ENCODE data around the gene LTBP2. TPM values are rescaled to one million over a fixed set of nuclear protein-coding genes. Genes with fewer than 3 reads are reported as not detected.

LTBP2 gene
- total and polyA plus RNA-seq, 3 experiments from 2014 or later: 0.24 to 0.83 (median 0.42) TPM

DNA sequence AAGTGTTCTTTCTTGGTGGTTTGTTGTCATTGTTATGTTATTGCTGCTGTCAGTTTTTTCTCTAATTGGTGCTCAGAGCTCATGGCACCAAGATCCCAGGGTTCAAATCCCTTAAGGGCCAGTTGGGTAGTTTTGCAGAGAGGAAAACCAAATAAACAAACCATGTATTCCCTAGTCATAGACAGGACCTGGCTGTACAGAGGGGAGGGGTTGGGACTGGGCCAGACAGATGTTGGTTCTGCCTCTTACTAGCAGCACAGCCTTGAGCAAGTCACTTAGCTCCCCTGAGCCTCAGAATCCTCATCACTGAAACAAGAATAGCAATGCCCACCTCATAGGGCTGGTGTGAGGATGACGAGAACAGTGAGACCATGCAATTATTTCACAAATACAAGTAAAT lies 53.4 kb downstream of the LTBP2 start:
- H3K27me3 ChIP-seq (ENCODE audit: insufficient read depth, low read length, poor library complexity, severe bottlenecking): no peaks in the 10 kb centered on the region
- Mint-ChIP-seq H3K27me3 (peaks cover 0 to 7% of the 10 kb centered on the region in 2 donors), H3K27ac (no peak overlapping the region), H3K4me1 (peaks cover 0 to 2% (median 0%) of the 10 kb centered on the region in 3 donors), H3K4me3 (no peak overlapping the region), H3K9me3 (peaks cover 0 to 1% (median 0%) of the 10 kb centered on the region in 5 donors), H3K36me3 (no peaks in the 10 kb centered on the region)
- no peak overlapping the region for H3K27ac ChIP-seq (ENCODE audit: low read depth, low read length)
- H3K36me3 ChIP-seq (ENCODE audit: insufficient read depth, low read length): no peaks in the 10 kb centered on the region
- no peak for DNase-seq
- ChIA-PET POLR2A (no interaction called here), CTCF (interaction anchor here (0.9 kb wide), 2 partner anchors 14 to 21 kb away, joined by 3 to 4 read pairs; no protein-coding TSS in a partner anchor)
- H3K4me1 ChIP-seq (ENCODE audit: insufficient read depth, low read length): no peaks in the 10 kb centered on the region
- no peak overlapping the region for H3K4me3 ChIP-seq (ENCODE audit: low read length)
- H3K9me3 ChIP-seq (ENCODE audit: low read length): no peaks in the 10 kb centered on the region

GRCh38 chr14:74557691-74558090 lies 54.3 kb downstream of the LTBP2 start:
- H3K27ac Mint-ChIP-seq: no peak overlapping the region
- H3K36me3 Mint-ChIP-seq: no peaks in the 10 kb centered on the region
- no peaks in the 10 kb centered on the region for H3K36me3 ChIP-seq (ENCODE audit: insufficient read depth, low read length)
- ChIA-PET POLR2A (no interaction called here), CTCF (interaction anchor here (0.9 kb wide), 1 partner anchor 20 kb away, joined by 3 read pairs; no protein-coding TSS in a partner anchor)
- no peak for DNase-seq
- H3K4me1 Mint-ChIP-seq: peaks cover 0 to 2% (median 0%) of the 10 kb centered on the region in 3 donors
- H3K9me3 ChIP-seq (ENCODE audit: low read length): no peaks in the 10 kb centered on the region
- H3K27me3 Mint-ChIP-seq: peaks cover 0 to 7% of the 10 kb centered on the region in 2 donors
- peaks cover 0 to 1% (median 0%) of the 10 kb centered on the region in 5 donors for H3K9me3 Mint-ChIP-seq
- H3K4me3 Mint-ChIP-seq: no peak overlapping the region
- no peak overlapping the region for H3K4me3 ChIP-seq (ENCODE audit: low read length)
- no peaks in the 10 kb centered on the region for H3K27me3 ChIP-seq (ENCODE audit: insufficient read depth, low read length, poor library complexity, severe bottlenecking)
- no peak overlapping the region for H3K27ac ChIP-seq (ENCODE audit: low read depth, low read length)
- no peaks in the 10 kb centered on the region for H3K4me1 ChIP-seq (ENCODE audit: insufficient read depth, low read length)

- Mint-ChIP-seq H3K4me1 (peaks cover 0 to 2% (median 0%) of the 10 kb centered on the region in 3 donors), H3K9me3 (no peaks in the 10 kb centered on the region), H3K27ac (no peak overlapping the region), H3K27me3 (peaks cover 0 to 5% of the 10 kb centered on the region in 2 donors), H3K36me3 (peaks cover 0 to 2% (median 0%) of the 10 kb centered on the region in 3 donors), H3K4me3 (no peak overlapping the region)
- H3K4me1 ChIP-seq (ENCODE audit: insufficient read depth, low read length): no peaks in the 10 kb centered on the region
- no peaks in the 10 kb centered on the region for H3K36me3 ChIP-seq (ENCODE audit: insufficient read depth, low read length)
- no peak for DNase-seq
- no peak overlapping the region for H3K4me3 ChIP-seq (ENCODE audit: low read length)
- POLR2A ChIA-PET: no interaction called here
- CTCF ChIA-PET: no interaction called here
- no peaks in the 10 kb centered on the region for H3K9me3 ChIP-seq (ENCODE audit: low read length)
- no peak overlapping the region for H3K27ac ChIP-seq (ENCODE audit: low read depth, low read length)
- no peaks in the 10 kb centered on the region for H3K27me3 ChIP-seq (ENCODE audit: insufficient read depth, low read length, poor library complexity, severe bottlenecking)
Observed at GRCh38 chr14:74555476-74556050, 56.5 kb downstream of the LTBP2 start.

GRCh38 chr14:74554742-74555362 lies 57.2 kb downstream of the LTBP2 start:
- peaks cover 0 to 2% (median 0%) of the 10 kb centered on the region in 3 donors for H3K4me1 Mint-ChIP-seq
- H3K36me3 Mint-ChIP-seq: peaks cover 0 to 3% (median 0%) of the 10 kb centered on the region in 3 donors
- Histone ChIP-seq H3K4me1 (ENCODE audit: insufficient read depth, low read length) (no peaks in the 10 kb centered on the region), H3K27ac (ENCODE audit: low read depth, low read length) (no peak overlapping the region), H3K27me3 (ENCODE audit: insufficient read depth, low read length, poor library complexity, severe bottlenecking) (no peaks in the 10 kb centered on the region), H3K36me3 (ENCODE audit: insufficient read depth, low read length) (no peaks in the 10 kb centered on the region), H3K9me3 (ENCODE audit: low read length) (no peaks in the 10 kb centered on the region), H3K4me3 (ENCODE audit: low read length) (no peak overlapping the region)
- CTCF ChIA-PET: no interaction called here
- peaks cover 0 to 5% of the 10 kb centered on the region in 2 donors for H3K27me3 Mint-ChIP-seq
- POLR2A ChIA-PET: no interaction called here
- no peak for DNase-seq
- H3K27ac Mint-ChIP-seq: peak overlapping the region in 1 of 8 donors; percentile 64
- H3K4me3 Mint-ChIP-seq: no peak overlapping the region
- H3K9me3 Mint-ChIP-seq: no peaks in the 10 kb centered on the region

DNA sequence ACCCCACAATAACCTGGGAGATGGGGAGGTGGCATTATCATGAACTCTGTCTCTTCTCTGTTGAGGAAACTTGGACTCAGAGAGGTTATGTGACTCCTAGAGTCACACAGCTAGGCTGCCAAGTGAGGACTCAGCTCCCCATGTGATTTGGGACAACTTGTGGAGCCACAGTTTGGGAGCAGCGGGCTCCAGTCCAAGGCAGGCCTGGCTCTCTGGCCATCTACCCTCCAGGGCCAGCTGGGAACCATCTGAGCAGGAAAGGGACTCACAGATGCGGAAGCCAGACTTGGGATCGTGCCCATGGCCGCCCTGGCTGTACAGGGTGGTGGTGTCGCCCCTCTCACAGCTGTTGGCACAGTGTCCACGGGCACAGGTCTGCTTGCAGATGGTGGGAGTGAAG lies 59.4 kb downstream of the LTBP2 start:
- no peak overlapping the region for H3K4me3 Mint-ChIP-seq
- peaks cover 0 to 3% (median 0%) of the 10 kb centered on the region in 3 donors for H3K36me3 Mint-ChIP-seq
- CTCF ChIA-PET: no interaction called here
- no peak overlapping the region for H3K4me3 ChIP-seq (ENCODE audit: low read length)
- H3K4me1 Mint-ChIP-seq: peaks cover 0 to 2% (median 0%) of the 10 kb centered on the region in 3 donors
- H3K9me3 Mint-ChIP-seq: no peaks in the 10 kb centered on the region
- no peaks in the 10 kb centered on the region for H3K36me3 ChIP-seq (ENCODE audit: insufficient read depth, low read length)
- no peaks in the 10 kb centered on the region for H3K27me3 Mint-ChIP-seq
- H3K27me3 ChIP-seq (ENCODE audit: insufficient read depth, low read length, poor library complexity, severe bottlenecking): no peaks in the 10 kb centered on the region
- POLR2A ChIA-PET: no interaction called here
- H3K27ac Mint-ChIP-seq: no peak overlapping the region
- H3K4me1 ChIP-seq (ENCODE audit: insufficient read depth, low read length): no peaks in the 10 kb centered on the region
- DNase-seq: no peak
- no peak overlapping the region for H3K27ac ChIP-seq (ENCODE audit: low read depth, low read length)
- no peaks in the 10 kb centered on the region for H3K9me3 ChIP-seq (ENCODE audit: low read length)

DNA sequence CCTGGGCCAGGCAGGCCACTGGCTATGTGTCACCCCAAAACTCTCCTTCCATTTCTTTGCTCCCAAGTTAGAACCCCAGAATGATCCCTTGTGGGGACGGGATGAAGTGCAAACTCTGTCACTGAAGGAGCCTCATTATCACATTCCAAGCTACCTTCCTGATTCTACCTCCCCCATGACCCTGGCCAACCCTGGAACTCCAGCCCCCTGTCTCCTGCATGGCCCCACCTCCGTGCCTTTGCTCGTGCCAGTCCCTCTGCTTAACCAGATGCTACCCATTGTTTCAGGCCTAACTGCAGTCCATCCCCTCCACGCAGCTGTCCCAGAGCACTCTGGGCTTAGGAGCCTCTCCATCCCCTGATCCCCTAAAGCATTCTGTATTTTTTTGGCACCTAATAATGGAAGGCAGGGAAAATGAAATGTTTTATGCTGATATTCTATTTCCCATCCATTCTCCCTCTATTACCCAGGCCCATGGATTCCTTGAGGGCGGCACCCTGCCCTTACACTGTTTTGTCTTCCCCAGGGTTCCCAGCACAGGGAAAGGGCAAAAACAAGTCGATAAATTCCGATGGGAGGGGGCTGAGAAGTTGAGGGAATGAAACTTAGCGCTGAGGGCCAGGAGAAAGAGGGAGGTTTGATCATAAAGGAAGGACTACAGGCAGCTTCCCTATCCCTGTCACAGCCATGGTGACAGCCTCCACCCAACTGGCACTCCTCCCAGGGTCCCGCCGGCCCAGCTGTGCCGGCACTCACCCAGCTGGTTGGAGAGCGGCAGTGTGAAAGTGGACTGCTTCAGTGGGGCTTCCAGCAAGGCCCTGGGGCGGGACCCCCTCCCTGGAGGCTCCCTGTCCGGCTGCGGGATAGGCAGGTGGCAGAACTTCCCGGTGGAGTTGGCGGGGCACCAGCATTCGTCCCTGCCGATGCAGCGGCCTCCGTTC lies 60.3 kb downstream of the LTBP2 start:
- H3K27me3 Mint-ChIP-seq: no peaks in the 10 kb centered on the region
- H3K9me3 Mint-ChIP-seq: no peaks in the 10 kb centered on the region
- H3K4me1 ChIP-seq (ENCODE audit: insufficient read depth, low read length): no peaks in the 10 kb centered on the region
- H3K27ac ChIP-seq (ENCODE audit: low read depth, low read length): no peak overlapping the region
- POLR2A ChIA-PET: no interaction called here
- DNase-seq: no peak
- peaks cover 0 to 3% (median 0%) of the 10 kb centered on the region in 3 donors for H3K36me3 Mint-ChIP-seq
- H3K36me3 ChIP-seq (ENCODE audit: insufficient read depth, low read length): no peaks in the 10 kb centered on the region
- no peaks in the 10 kb centered on the region for H3K9me3 ChIP-seq (ENCODE audit: low read length)
- H3K27me3 ChIP-seq (ENCODE audit: insufficient read depth, low read length, poor library complexity, severe bottlenecking): no peaks in the 10 kb centered on the region
- no peak overlapping the region for H3K4me3 ChIP-seq (ENCODE audit: low read length)
- H3K4me3 Mint-ChIP-seq: no peak overlapping the region
- H3K4me1 Mint-ChIP-seq: peaks cover 0 to 2% (median 0%) of the 10 kb centered on the region in 3 donors
- CTCF ChIA-PET: no interaction called here
- peak overlapping the region in 1 of 8 donors; percentile 14 for H3K27ac Mint-ChIP-seq

GRCh38 chr14:74551001-74551400 lies 61.0 kb downstream of the LTBP2 start:
- H3K4me3 ChIP-seq (ENCODE audit: low read length): no peak overlapping the region
- no peaks in the 10 kb centered on the region for H3K36me3 ChIP-seq (ENCODE audit: insufficient read depth, low read length)
- H3K4me1 ChIP-seq (ENCODE audit: insufficient read depth, low read length): no peaks in the 10 kb centered on the region
- H3K27ac ChIP-seq (ENCODE audit: low read depth, low read length): no peak overlapping the region
- no peaks in the 10 kb centered on the region for H3K9me3 ChIP-seq (ENCODE audit: low read length)
- CTCF ChIA-PET: no interaction called here
- POLR2A ChIA-PET: no interaction called here
- peaks cover 0 to 2% (median 0%) of the 10 kb centered on the region in 3 donors for H3K4me1 Mint-ChIP-seq
- H3K27me3 Mint-ChIP-seq: no peaks in the 10 kb centered on the region
- no peak overlapping the region for H3K4me3 Mint-ChIP-seq
- no peaks in the 10 kb centered on the region for H3K27me3 ChIP-seq (ENCODE audit: insufficient read depth, low read length, poor library complexity, severe bottlenecking)
- no peak overlapping the region for H3K27ac Mint-ChIP-seq
- peaks cover 0 to 3% (median 0%) of the 10 kb centered on the region in 3 donors for H3K36me3 Mint-ChIP-seq
- DNase-seq: no peak
- H3K9me3 Mint-ChIP-seq: no peaks in the 10 kb centered on the region

GRCh38 chr14:74550071-74550470 lies 62.0 kb downstream of the LTBP2 start:
- Mint-ChIP-seq H3K4me1 (peaks cover 0 to 2% (median 0%) of the 10 kb centered on the region in 3 donors), H3K27me3 (no peaks in the 10 kb centered on the region), H3K36me3 (peaks cover 0 to 3% (median 0%) of the 10 kb centered on the region in 3 donors), H3K4me3 (no peak overlapping the region), H3K9me3 (no peaks in the 10 kb centered on the region), H3K27ac (no peak overlapping the region)
- Histone ChIP-seq H3K4me1 (ENCODE audit: insufficient read depth, low read length) (no peaks in the 10 kb centered on the region), H3K27me3 (ENCODE audit: insufficient read depth, low read length, poor library complexity, severe bottlenecking) (no peaks in the 10 kb centered on the region), H3K27ac (ENCODE audit: low read depth, low read length) (no peak overlapping the region), H3K36me3 (ENCODE audit: insufficient read depth, low read length) (no peaks in the 10 kb centered on the region), H3K4me3 (ENCODE audit: low read length) (no peak overlapping the region), H3K9me3 (ENCODE audit: low read length) (no peaks in the 10 kb centered on the region)
- CTCF ChIA-PET: no interaction called here
- DNase-seq: no peak
- POLR2A ChIA-PET: no interaction called here

Data from CD8-positive, alpha-beta memory T cell (primary cell).